ENCODE data around the gene ADAMTS10.
A peak's percentile ranks its signal among the peaks of the same experiment; 100 is the strongest.
"Not testable (repeated sequence)": the region's sequence is repeated elsewhere in the genome, so short reads cannot be mapped to it uniquely, and the experiment has no call there.

The ADAMTS10 gene

GRCh38 chr19:8593931-8594330 lies 16.6 kb downstream of the ADAMTS10 start:
- no peak for DNase-seq (ENCODE audit: low read depth in 2 of 2)

GRCh38 chr19:8592231-8593009 lies 18.1 kb downstream of the ADAMTS10 start:
- peak; percentile 92 for DNase-seq (ENCODE audit: low read depth in 2 of 2)

GRCh38 chr19:8589177-8589714 lies 21.3 kb downstream of the ADAMTS10 start:
- no peak for DNase-seq (ENCODE audit: low read depth in 2 of 2)

GRCh38 chr19:8585894-8586750 lies 24.4 kb downstream of the ADAMTS10 start:
- DNase-seq (ENCODE audit: low read depth in 2 of 2), result no peak

GRCh38 chr19:8584965-8585893 lies 25.3 kb downstream of the ADAMTS10 start:
- no peak for DNase-seq (ENCODE audit: low read depth in 2 of 2)

GRCh38 chr19:8580710-8581281 lies 29.7 kb downstream of the ADAMTS10 start:
- DNase-seq (ENCODE audit: low read depth in 2 of 2), result peak; percentile 75 to 77

GRCh38 chr19:8578642-8579265 lies 31.8 kb downstream of the ADAMTS10 start:
- peak; percentile 65 to 84 for DNase-seq (ENCODE audit: low read depth in 2 of 2)

- DNase-seq (ENCODE audit: low read depth in 2 of 2), result no peak
Observed at GRCh38 chr19:8577741-8578140, 32.8 kb downstream of the ADAMTS10 start.

- DNase-seq (ENCODE audit: low read depth in 2 of 2), result no peak
Observed at GRCh38 chr19:8577247-8577646, 33.3 kb downstream of the ADAMTS10 start, which contains the start of gene MYO1F. MYO1F (minus strand) TSS chr19:8577442; CDS start chr19:8577309, 133 bp downstream.

GRCh38 chr19:8576273-8576993 lies 34.1 kb downstream of the ADAMTS10 start:
- DNase-seq (ENCODE audit: low read depth in 2 of 2), result no peak

GRCh38 chr19:8575467-8575997 lies 35.0 kb downstream of the ADAMTS10 start:
- peak in 1 of 2 experiments; percentile 25 for DNase-seq (ENCODE audit: low read depth in 2 of 2)

GRCh38 chr19:8574619-8574922 lies 35.9 kb downstream of the ADAMTS10 start:
- not testable (repeated sequence) for DNase-seq (ENCODE audit: low read depth in 2 of 2)

- no peak for DNase-seq (ENCODE audit: low read depth in 2 of 2)
Observed at GRCh38 chr19:8573316-8573715, 37.2 kb downstream of the ADAMTS10 start.

- DNase-seq (ENCODE audit: low read depth in 2 of 2), result peak in 1 of 2 experiments; percentile 14
Observed at GRCh38 chr19:8571006-8571411, 39.5 kb downstream of the ADAMTS10 start.

GRCh38 chr19:8569066-8569771 lies 41.3 kb downstream of the ADAMTS10 start:
- peak in 1 of 2 experiments; percentile 46 for DNase-seq (ENCODE audit: low read depth in 2 of 2)

- no peak for DNase-seq (ENCODE audit: low read depth in 2 of 2)
Observed at GRCh38 chr19:8567522-8568172, 42.9 kb downstream of the ADAMTS10 start.

GRCh38 chr19:8566855-8567254 lies 43.7 kb downstream of the ADAMTS10 start:
- DNase-seq (ENCODE audit: low read depth in 2 of 2), result no peak

GRCh38 chr19:8564866-8565265 lies 45.6 kb downstream of the ADAMTS10 start:
- not testable (repeated sequence) for DNase-seq (ENCODE audit: low read depth in 2 of 2)
